ENCODE data around the gene ZNF648. TPM values are rescaled to one million over a fixed set of nuclear protein-coding genes. Genes with fewer than 3 reads are reported as not detected.
A peak's percentile ranks its signal among the peaks of the same experiment; 100 is the strongest.

ZNF648 gene
- polyA plus RNA-seq, 1 donor = 0.04 TPM

DNA sequence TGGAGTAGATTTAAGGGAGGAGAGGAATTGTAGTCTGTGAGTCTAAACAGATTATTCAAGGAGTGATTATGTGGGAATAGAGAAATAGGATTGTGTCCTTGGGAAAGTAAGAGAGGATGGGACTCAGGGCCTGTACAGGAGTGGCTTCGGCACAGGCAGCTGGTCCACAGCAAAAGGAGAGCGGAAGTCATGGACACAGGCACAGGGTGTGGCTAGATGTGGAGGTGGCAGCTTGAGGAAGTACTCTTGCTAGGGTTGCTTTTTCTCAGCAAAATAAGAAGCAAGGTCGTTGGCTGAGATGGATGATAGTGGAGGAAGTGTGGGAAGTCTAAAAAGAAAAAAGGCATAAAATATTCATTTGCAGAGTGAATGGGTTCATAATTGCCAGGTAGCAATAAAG is 18.5 kb upstream of the ZNF648 start:
- DNase-seq = no peak
- H3K27ac ChIP-seq (ENCODE audit: low read length) = no peak overlapping the region
- WGBS (ENCODE audit: insufficient coverage, low lambda C conversion rate) = 40% methylated on average over 1 of the region's 3 CpGs
- H3K36me3 ChIP-seq (ENCODE audit: control insufficient read depth, insufficient read depth, low read length) = no peaks in the 10 kb centered on the region
- H3K27me3 ChIP-seq (ENCODE audit: control insufficient read depth, insufficient read depth, low read length) = no peaks in the 10 kb centered on the region
- H3K4me3 ChIP-seq (ENCODE audit: low read length) = no peak overlapping the region
- peaks cover 3% of the 10 kb centered on the region for H3K4me1 ChIP-seq (ENCODE audit: control insufficient read depth, insufficient read depth, low read length)
- H3K9me3 ChIP-seq (ENCODE audit: control insufficient read depth, low read depth, low read length) = no peaks in the 10 kb centered on the region

- no CpG with 5 or more reads among the region's 4 CpGs for whole genome bisulfite sequencing (ENCODE audit: insufficient coverage, low lambda C conversion rate)
- no peaks in the 10 kb centered on the region for H3K36me3 ChIP-seq (ENCODE audit: control insufficient read depth, insufficient read depth, low read length)
- no peak for DNase-seq
- no peak overlapping the region for H3K4me3 ChIP-seq (ENCODE audit: low read length)
- no peak overlapping the region for H3K27ac ChIP-seq (ENCODE audit: low read length)
- H3K4me1 ChIP-seq (ENCODE audit: control insufficient read depth, insufficient read depth, low read length) = no peaks in the 10 kb centered on the region
- H3K27me3 ChIP-seq (ENCODE audit: control insufficient read depth, insufficient read depth, low read length) = peaks cover 6% of the 10 kb centered on the region
- H3K9me3 ChIP-seq (ENCODE audit: control insufficient read depth, low read depth, low read length) = no peaks in the 10 kb centered on the region
Measured at GRCh38 chr1:182071924-182072323, 10.4 kb upstream of the ZNF648 start.

DNA sequence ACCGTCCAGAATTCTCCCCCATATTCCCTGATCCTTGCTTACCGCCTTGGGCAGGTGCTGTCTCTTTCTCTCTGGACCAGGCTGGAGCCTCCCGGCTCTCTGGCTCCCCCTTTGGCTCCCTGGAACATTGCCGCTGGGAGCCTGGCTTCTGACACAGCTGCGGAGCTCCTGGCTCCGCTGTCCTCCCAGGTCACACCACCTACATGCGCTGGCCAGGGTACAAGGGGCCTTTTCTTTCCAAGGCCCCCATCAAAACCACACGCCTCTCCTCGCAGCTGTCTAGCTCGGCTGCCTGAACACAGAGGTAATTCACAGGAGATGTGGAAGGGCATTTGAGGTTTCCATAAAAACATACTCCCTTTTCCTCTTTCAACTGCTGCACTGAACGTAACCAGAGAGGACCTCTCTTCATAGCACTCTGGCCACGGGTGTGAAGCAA is 7.5 kb upstream of the ZNF648 start:
- Histone ChIP-seq H3K9me3 (ENCODE audit: control insufficient read depth, low read depth, low read length) (no peaks in the 10 kb centered on the region), H3K36me3 (ENCODE audit: control insufficient read depth, insufficient read depth, low read length) (no peaks in the 10 kb centered on the region), H3K27me3 (ENCODE audit: control insufficient read depth, insufficient read depth, low read length) (peaks cover 6% of the 10 kb centered on the region), H3K4me3 (ENCODE audit: low read length) (no peak overlapping the region), H3K27ac (ENCODE audit: low read length) (no peak overlapping the region), H3K4me1 (ENCODE audit: control insufficient read depth, insufficient read depth, low read length) (no peaks in the 10 kb centered on the region)
- DNase-seq = peak; percentile 42 to 49
- no CpG with 5 or more reads among the region's 12 CpGs for WGBS (ENCODE audit: insufficient coverage, low lambda C conversion rate)

DNA sequence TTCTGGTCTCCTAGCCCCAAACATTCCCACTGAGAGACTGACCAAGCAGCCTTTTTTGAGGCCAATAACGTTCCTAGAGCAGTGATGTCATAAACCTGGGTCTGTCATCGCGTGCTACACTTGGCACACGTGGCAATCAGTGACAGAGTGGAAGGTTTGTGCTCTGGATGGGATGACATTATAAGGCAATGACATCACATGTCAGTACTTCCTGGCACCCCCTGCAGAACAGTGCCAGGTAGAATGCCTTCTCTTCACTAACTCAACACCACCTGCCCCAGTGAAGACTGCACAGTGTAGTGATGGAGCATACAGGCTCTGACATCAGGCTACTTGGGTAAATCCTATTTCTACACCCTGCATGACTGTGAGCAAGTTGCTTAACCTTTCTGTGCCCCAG is 5.4 kb upstream of the ZNF648 start:
- Histone ChIP-seq H3K4me3 (ENCODE audit: low read length) (no peak overlapping the region), H3K27ac (ENCODE audit: low read length) (no peak overlapping the region), H3K4me1 (ENCODE audit: control insufficient read depth, insufficient read depth, low read length) (no peaks in the 10 kb centered on the region), H3K9me3 (ENCODE audit: control insufficient read depth, low read depth, low read length) (no peaks in the 10 kb centered on the region), H3K36me3 (ENCODE audit: control insufficient read depth, insufficient read depth, low read length) (no peaks in the 10 kb centered on the region), H3K27me3 (ENCODE audit: control insufficient read depth, insufficient read depth, low read length) (peaks cover 6% of the 10 kb centered on the region)
- DNase-seq = no peak
- no CpG with 5 or more reads among the region's 4 CpGs for WGBS (ENCODE audit: insufficient coverage, low lambda C conversion rate)

DNA sequence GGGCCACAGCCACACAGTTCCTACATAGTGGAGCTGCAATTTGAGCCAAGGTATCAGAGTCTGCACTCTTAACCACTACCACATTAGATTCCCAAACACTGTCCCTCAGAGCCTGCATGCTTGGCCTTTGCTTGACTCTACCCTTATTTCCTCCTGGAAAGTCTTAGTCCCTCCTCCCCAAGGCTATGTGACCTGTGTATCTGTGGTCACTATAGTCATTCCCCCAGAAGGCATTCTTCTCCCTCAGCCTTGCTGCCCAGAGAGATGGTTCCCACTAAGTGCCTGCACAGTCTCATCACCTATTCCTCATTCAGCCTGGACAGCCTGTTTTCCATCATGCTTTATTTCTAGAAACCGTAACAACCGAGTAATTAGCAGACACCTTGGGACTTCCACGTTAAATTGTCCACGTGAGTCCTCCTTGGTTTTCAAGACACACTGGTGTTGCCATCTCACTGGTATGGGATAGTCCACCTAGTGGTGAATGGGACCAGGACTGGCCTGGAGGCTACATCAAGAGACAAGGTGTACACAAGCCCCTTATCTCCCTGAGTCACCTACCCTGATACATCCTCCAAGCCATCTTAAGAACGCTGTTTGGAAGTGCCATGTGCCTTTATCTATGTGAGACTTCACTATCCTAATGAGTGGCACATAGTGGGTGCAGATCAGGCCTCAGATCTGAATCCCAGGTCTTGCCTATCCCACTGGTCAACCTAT is 3.8 kb upstream of the ZNF648 start:
- no peak for DNase-seq
- H3K9me3 ChIP-seq (ENCODE audit: control insufficient read depth, low read depth, low read length) = no peaks in the 10 kb centered on the region
- peaks cover 3% of the 10 kb centered on the region for H3K27me3 ChIP-seq (ENCODE audit: control insufficient read depth, insufficient read depth, low read length)
- H3K27ac ChIP-seq (ENCODE audit: low read length) = no peak overlapping the region
- H3K36me3 ChIP-seq (ENCODE audit: control insufficient read depth, insufficient read depth, low read length) = no peaks in the 10 kb centered on the region
- H3K4me1 ChIP-seq (ENCODE audit: control insufficient read depth, insufficient read depth, low read length) = no peaks in the 10 kb centered on the region
- 80% methylated on average over 1 of the region's 5 CpGs for WGBS (ENCODE audit: insufficient coverage, low lambda C conversion rate)
- no peak overlapping the region for H3K4me3 ChIP-seq (ENCODE audit: low read length)

- Histone ChIP-seq H3K36me3 (ENCODE audit: control insufficient read depth, insufficient read depth, low read length) (no peaks in the 10 kb centered on the region), H3K9me3 (ENCODE audit: control insufficient read depth, low read depth, low read length) (no peaks in the 10 kb centered on the region), H3K4me3 (ENCODE audit: low read length) (no peak overlapping the region), H3K27ac (ENCODE audit: low read length) (no peak overlapping the region), H3K4me1 (ENCODE audit: control insufficient read depth, insufficient read depth, low read length) (no peaks in the 10 kb centered on the region), H3K27me3 (ENCODE audit: control insufficient read depth, insufficient read depth, low read length) (peaks cover 8% of the 10 kb centered on the region)
- no peak for DNase-seq
- no CpG with 5 or more reads among the region's 3 CpGs for WGBS (ENCODE audit: insufficient coverage, low lambda C conversion rate)
Measured at GRCh38 chr1:182064611-182065010, 3.1 kb upstream of the ZNF648 start.

DNA sequence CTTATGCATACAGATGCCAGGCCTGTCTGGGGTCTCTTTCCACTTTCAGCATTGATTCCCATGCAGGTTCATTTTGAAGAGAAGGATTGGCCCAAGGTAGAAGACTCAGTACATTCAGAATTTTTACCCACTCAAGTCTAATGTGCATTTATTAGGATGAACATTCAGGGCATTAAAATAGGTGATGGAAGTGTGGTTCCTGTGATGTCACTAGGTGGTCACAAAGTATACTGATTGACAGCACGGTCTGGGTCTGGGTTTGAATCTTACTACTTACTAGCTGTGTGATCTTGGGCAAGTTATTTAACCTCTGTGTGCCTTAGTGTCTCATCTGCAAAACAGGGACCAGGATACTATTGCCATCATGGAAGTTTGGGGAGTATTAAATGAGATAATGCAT is 711 bp upstream of the ZNF648 start:
- no peak for DNase-seq

DNA sequence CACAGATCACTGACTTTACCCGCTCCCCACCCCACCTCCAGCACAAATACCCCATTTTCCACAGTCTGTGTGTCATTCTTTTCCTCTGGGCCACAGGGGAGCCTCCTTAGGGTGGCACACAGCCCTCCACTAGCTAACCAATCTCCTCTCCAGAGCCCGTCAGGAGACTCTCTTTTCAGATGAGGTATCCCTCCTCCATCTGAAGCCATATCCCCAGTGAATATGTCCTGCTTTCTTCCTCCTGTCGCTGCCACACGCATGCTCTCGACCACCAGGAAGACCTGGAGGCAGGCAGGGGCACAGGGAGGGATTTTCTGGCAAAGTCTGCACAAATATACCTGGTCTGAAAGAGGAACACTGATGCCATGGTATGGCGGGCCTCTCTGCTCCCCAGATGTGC is 635 bp downstream of the ZNF648 start:
- Histone ChIP-seq H3K27me3 (ENCODE audit: control insufficient read depth, insufficient read depth, low read length) (peaks cover 29% of the 10 kb centered on the region), H3K36me3 (ENCODE audit: control insufficient read depth, insufficient read depth, low read length) (no peaks in the 10 kb centered on the region), H3K27ac (ENCODE audit: low read length) (no peak overlapping the region), H3K4me1 (ENCODE audit: control insufficient read depth, insufficient read depth, low read length) (no peaks in the 10 kb centered on the region), H3K9me3 (ENCODE audit: control insufficient read depth, low read depth, low read length) (peaks cover 9% of the 10 kb centered on the region), H3K4me3 (ENCODE audit: low read length) (no peak overlapping the region)
- WGBS (ENCODE audit: insufficient coverage, low lambda C conversion rate) = no CpG with 5 or more reads among the region's 6 CpGs
- DNase-seq = no peak

More for the DNA sequence above, 711 bp upstream of the ZNF648 start:
- H3K4me3 ChIP-seq (ENCODE audit: low read length) = no peak overlapping the region
- H3K36me3 ChIP-seq (ENCODE audit: control insufficient read depth, insufficient read depth, low read length) = no peaks in the 10 kb centered on the region
- peaks cover 16% of the 10 kb centered on the region for H3K27me3 ChIP-seq (ENCODE audit: control insufficient read depth, insufficient read depth, low read length)
- H3K4me1 ChIP-seq (ENCODE audit: control insufficient read depth, insufficient read depth, low read length) = no peaks in the 10 kb centered on the region
- H3K27ac ChIP-seq (ENCODE audit: low read length) = no peak overlapping the region
- H3K9me3 ChIP-seq (ENCODE audit: control insufficient read depth, low read depth, low read length) = peaks cover under 1% of the 10 kb centered on the region
- WGBS (ENCODE audit: insufficient coverage, low lambda C conversion rate) = no CpG with 5 or more reads among the region's 1 CpG

DNA sequence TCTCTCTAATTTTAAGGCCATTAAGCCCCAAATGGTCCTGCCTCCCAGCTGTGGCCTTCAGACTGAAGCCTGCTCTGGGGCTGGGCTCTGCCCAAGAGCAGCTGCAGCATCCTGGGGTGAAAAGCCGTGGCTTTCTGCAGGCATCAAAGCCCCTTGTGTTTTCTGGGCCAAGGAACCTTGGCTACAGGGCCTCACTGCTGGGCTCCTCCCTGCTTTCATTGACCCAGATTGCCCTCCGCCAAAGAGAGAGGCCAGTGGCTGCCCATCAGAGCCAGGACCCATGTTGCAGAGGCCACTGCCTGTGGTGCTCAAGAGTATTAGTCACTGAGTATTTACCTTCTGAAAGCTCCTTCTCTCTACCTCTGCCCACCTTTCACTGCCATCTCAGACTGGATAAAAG is 1.6 kb downstream of the ZNF648 start:
- Histone ChIP-seq H3K4me3 (ENCODE audit: low read length) (no peak overlapping the region), H3K27ac (ENCODE audit: low read length) (no peak overlapping the region), H3K36me3 (ENCODE audit: control insufficient read depth, insufficient read depth, low read length) (no peaks in the 10 kb centered on the region), H3K27me3 (ENCODE audit: control insufficient read depth, insufficient read depth, low read length) (peaks cover 29% of the 10 kb centered on the region), H3K4me1 (ENCODE audit: control insufficient read depth, insufficient read depth, low read length) (no peaks in the 10 kb centered on the region), H3K9me3 (ENCODE audit: control insufficient read depth, low read depth, low read length) (peaks cover 9% of the 10 kb centered on the region)
- WGBS (ENCODE audit: insufficient coverage, low lambda C conversion rate) = no CpG with 5 or more reads among the region's 2 CpGs
- DNase-seq = no peak

GRCh38 chr1:182056601-182057366 is 4.7 kb downstream of the ZNF648 start:
- H3K9me3 ChIP-seq (ENCODE audit: control insufficient read depth, low read depth, low read length) = peaks cover 9% of the 10 kb centered on the region
- H3K27ac ChIP-seq (ENCODE audit: low read length) = no peak overlapping the region
- H3K36me3 ChIP-seq (ENCODE audit: control insufficient read depth, insufficient read depth, low read length) = no peaks in the 10 kb centered on the region
- H3K4me1 ChIP-seq (ENCODE audit: control insufficient read depth, insufficient read depth, low read length) = no peaks in the 10 kb centered on the region
- peak in 1 of 2 donors; percentile 21 for DNase-seq
- peaks cover 29% of the 10 kb centered on the region for H3K27me3 ChIP-seq (ENCODE audit: control insufficient read depth, insufficient read depth, low read length)
- WGBS (ENCODE audit: insufficient coverage, low lambda C conversion rate) = no CpG with 5 or more reads among the region's 80 CpGs
- H3K4me3 ChIP-seq (ENCODE audit: low read length) = no peak overlapping the region
